HG03103 (cell line): Measurements from ENCODE around the gene CDHR3.
"Not testable (repeated sequence)": the region's sequence is repeated elsewhere in the genome, so short reads cannot be mapped to it uniquely, and the experiment has no call there.

Source experiments
- ATAC-seq: cut with Tn5 transposase; IDR thresholded peaks from one replicate; pipeline ENCODE4 v1.9.1; 2021; ENCODE audit warnings: low read depth; ENCODE audit not compliant: unreplicated experiment

The CDHR3 gene

GRCh38 chr7:105962353-105962752 is 711 bp upstream of the CDHR3 start:
- no peak for ATAC-seq

- ATAC-seq = no peak
Measured at GRCh38 chr7:105971845-105972244, 8.8 kb downstream of the CDHR3 start.

GRCh38 chr7:105972276-105972675 is 9.2 kb downstream of the CDHR3 start:
- ATAC-seq = no peak

GRCh38 chr7:105974471-105974870 is 11.4 kb downstream of the CDHR3 start:
- no peak for ATAC-seq

- ATAC-seq = no peak
Measured at GRCh38 chr7:105975770-105976417, 12.8 kb downstream of the CDHR3 start.

GRCh38 chr7:105976868-105977267 is 13.8 kb downstream of the CDHR3 start:
- ATAC-seq = no peak

GRCh38 chr7:105978035-105978434 is 15.0 kb downstream of the CDHR3 start:
- ATAC-seq = no peak

GRCh38 chr7:105978974-105979373 is 15.9 kb downstream of the CDHR3 start:
- ATAC-seq = no peak

- no peak for ATAC-seq
Measured at GRCh38 chr7:105979405-105979804, 16.3 kb downstream of the CDHR3 start.

- no peak for ATAC-seq
Measured at GRCh38 chr7:105980645-105981396, 17.8 kb downstream of the CDHR3 start.

- no peak for ATAC-seq
Measured at GRCh38 chr7:105982388-105982787, 19.3 kb downstream of the CDHR3 start.

- ATAC-seq = not testable (repeated sequence)
Measured at GRCh38 chr7:105984808-105985207, 21.7 kb downstream of the CDHR3 start.

- ATAC-seq = no peak
Measured at GRCh38 chr7:105985229-105985628, 22.2 kb downstream of the CDHR3 start.

- ATAC-seq = no peak
Measured at GRCh38 chr7:105985672-105986215, 22.7 kb downstream of the CDHR3 start.

- no peak for ATAC-seq
Measured at GRCh38 chr7:105987046-105987445, 24.0 kb downstream of the CDHR3 start.

- ATAC-seq = no peak
Measured at GRCh38 chr7:105988276-105988675, 25.2 kb downstream of the CDHR3 start.

GRCh38 chr7:105989191-105989590 is 26.1 kb downstream of the CDHR3 start:
- no peak for ATAC-seq

GRCh38 chr7:105989686-105990085 is 26.6 kb downstream of the CDHR3 start:
- ATAC-seq = no peak

- ATAC-seq = no peak
Measured at GRCh38 chr7:105990141-105990540, 27.1 kb downstream of the CDHR3 start.

- ATAC-seq = no peak
Measured at GRCh38 chr7:105990727-105991453, 27.8 kb downstream of the CDHR3 start.

- ATAC-seq = no peak
Measured at GRCh38 chr7:105992905-105993304, 29.8 kb downstream of the CDHR3 start.
